HepG2 (cell line): ENCODE results near the gene VTI1B. TPM values are rescaled to one million over a fixed set of nuclear protein-coding genes. Genes with fewer than 3 reads are reported as not detected.

Experiments used
- ATAC-seq: fragments of 200-7000 bp; cut with Tn5 transposase; 3 replicates; pipeline ENCODE4 v1.9.1; 2020; ENCODE audit warnings: mild to moderate bottlenecking, moderate library complexity
- BruUV-seq: library from RNA; stranded (reverse); fragments of 400-500 nt; replicated peaks from 2 replicates; lab custom pipeline; 2021; lab: Mats Ljungman, UMichigan
- CTCF ChIA-PET: fragments of 300-600 bp; formaldehyde crosslinking; extraction: SDS; loops from one replicate; lab custom pipeline; 2021; ENCODE audit warnings: low total read pairs, inconsistent platforms, low intra/inter-chr PET ratio; lab: Yijun Ruan, JAX
- POLR2A ChIA-PET: fragments of 350-600 bp; sonication (Branson Sonifier 250); formaldehyde crosslinking; loops from one replicate; lab custom pipeline; 2020; ENCODE audit warnings: antibody characterized with exemption, inconsistent platforms; lab: Yijun Ruan, JAX
- DNase-seq: peaks from one replicate; pipeline ENCODE4 v3.0.0-alpha.2; 2015; ENCODE audit warnings: low spot score
- FAIRE-seq: peaks from 3 replicates; lab custom pipeline; 2011; peaks lifted over from hg19 to GRCh38; lab: Jason Lieb, UNC
- H2AFZ ChIP-seq: one replicate; pipeline ENCODE4 v1.6.1; 2011; ENCODE audit warnings: low read length, inconsistent platforms
- H3K27ac ChIP-seq: fragments of 300-600 bp; 3 replicates; pipeline ENCODE4 v1.8.0; 2011; ENCODE audit warnings: mixed run types, mild to moderate bottlenecking, mixed read lengths, low read length, inconsistent platforms; ENCODE audit not compliant: insufficient read depth; ENCODE audit errors: extremely low read length
- H3K27me3 ChIP-seq, 2 experiments: fragments of 200-600 bp in 1 of 2; 2 replicates in 1 of 2; 3 replicates in 1 of 2; pipeline versions ENCODE4 v1.6.0 to v1.8.0; 2011; ENCODE audit warnings: low read length in 2 of 2, mild to moderate bottlenecking in 2 of 2, moderate library complexity in 2 of 2, inconsistent platforms in 1 of 2; ENCODE audit not compliant: insufficient read depth in 2 of 2, control insufficient read depth in 1 of 2
- H3K36me3 ChIP-seq, 2 experiments: fragments of 200-600 bp in 1 of 2; replicated peaks in 1 of 2; 2 replicates in 1 of 2; 3 replicates in 1 of 2; pipeline versions ENCODE4 v1.5.1 to v1.8.0; 2011; ENCODE audit warnings: low read length in 2 of 2, inconsistent platforms in 1 of 2; ENCODE audit not compliant: insufficient read depth in 2 of 2, control insufficient read depth in 1 of 2
- H3K4me1 ChIP-seq: 2 replicates; pipeline ENCODE4 v1.5.1; 2012; ENCODE audit warnings: low read length, inconsistent platforms; ENCODE audit not compliant: insufficient read depth
- H3K4me2 ChIP-seq: 2 replicates; pipeline ENCODE4 v1.6.0; 2011; ENCODE audit warnings: low read depth, low read length, inconsistent platforms
- H3K4me3 ChIP-seq, 3 experiments: fragments of 200-600 bp in 1 of 3; sonication (generic), shearing (Covaris generic) in 1 of 3; replicated peaks in 1 of 3; 2 replicates each; pipeline ENCODE4 v1.5.1; 2011 to 2016; ENCODE audit warnings: low read length in 3 of 3, inconsistent platforms in 2 of 3, low read depth in 2 of 3, mild to moderate bottlenecking in 2 of 3, control low read depth in 1 of 3, mixed read lengths in 1 of 3; ENCODE audit not compliant: insufficient read depth in 1 of 3
- H3K79me2 ChIP-seq: one replicate; pipeline ENCODE4 v1.6.1; 2011; ENCODE audit warnings: low read length, inconsistent platforms; ENCODE audit not compliant: insufficient read depth
- H3K9ac ChIP-seq: 2 replicates; pipeline ENCODE4 v1.6.0; 2011; ENCODE audit warnings: mild to moderate bottlenecking, low read depth, low read length, inconsistent platforms; ENCODE audit not compliant: insufficient read depth
- H3K9me3 ChIP-seq: 2 replicates; pipeline ENCODE4 v1.5.1; 2012; ENCODE audit warnings: mild to moderate bottlenecking, low read length
- H4K20me1 ChIP-seq: 2 replicates; pipeline ENCODE4 v1.6.0; 2011; ENCODE audit warnings: inconsistent platforms, mild to moderate bottlenecking, low read length, moderate library complexity; ENCODE audit not compliant: insufficient read depth
- BRD4 ChIP-seq: sonication (generic); formaldehyde crosslinking; IDR thresholded peaks from 2 replicates; pipeline ENCODE4 v1.4.0; 2020; ENCODE audit warnings: missing genetic modification reagents
- FOXJ3 ChIP-seq: sonication (generic); formaldehyde crosslinking; IDR thresholded peaks from 2 replicates; pipeline ENCODE4 v1.4.0; 2020; ENCODE audit warnings: missing genetic modification reagents, mild to moderate bottlenecking, borderline replicate concordance
- FOXO1 ChIP-seq: sonication (generic); formaldehyde crosslinking; IDR thresholded peaks from 2 replicates; pipeline ENCODE4 v1.4.0; 2020; ENCODE audit warnings: missing genetic modification reagents
- HNRNPK ChIP-seq: fragments of 200-400 bp; formaldehyde crosslinking; IDR thresholded peaks from 2 replicates; pipeline ENCODE4 v1.6.1; 2018; ENCODE audit warnings: low read length, low read depth, moderate library complexity, mild to moderate bottlenecking; ENCODE audit not compliant: poor library complexity, severe bottlenecking
- HNRNPUL1 ChIP-seq: fragments of 200-400 bp; formaldehyde crosslinking; IDR thresholded peaks from 2 replicates; pipeline ENCODE4 v1.6.1; 2017; ENCODE audit warnings: low read depth, mild to moderate bottlenecking, low read length, moderate library complexity
- REXO4 ChIP-seq: sonication (generic); formaldehyde crosslinking; IDR thresholded peaks from 2 replicates; pipeline ENCODE4 v1.8.0; 2022; ENCODE audit warnings: missing genetic modification reagents, mild to moderate bottlenecking, borderline replicate concordance
- SALL1 ChIP-seq: sonication (generic); formaldehyde crosslinking; IDR thresholded peaks from 2 replicates; pipeline ENCODE4 v1.8.0; 2022; ENCODE audit warnings: mild to moderate bottlenecking, missing genetic modification reagents
- SUZ12 ChIP-seq: fragments of 150-350 bp; IDR thresholded peaks from 2 replicates; pipeline ENCODE4 v1.6.1; 2014; ENCODE audit warnings: low read depth, low read length
- TAF1 ChIP-seq: sonication (generic); formaldehyde crosslinking; IDR thresholded peaks from 2 replicates; pipeline ENCODE4 v1.4.0; 2020; ENCODE audit warnings: missing genetic modification reagents
- ZBTB7A ChIP-seq: sonication (generic); formaldehyde crosslinking; IDR thresholded peaks from 2 replicates; pipeline ENCODE4 v1.8.0; 2022; ENCODE audit warnings: mild to moderate bottlenecking, missing genetic modification reagents
- ZNF292 ChIP-seq: sonication (generic); formaldehyde crosslinking; IDR thresholded peaks from 2 replicates; pipeline ENCODE4 v1.8.1; 2022; ENCODE audit warnings: mild to moderate bottlenecking, low read depth, missing genetic modification reagents, borderline replicate concordance
- ZNF530 ChIP-seq: sonication (generic); formaldehyde crosslinking; IDR thresholded peaks from 2 replicates; pipeline ENCODE4 v1.5.0; 2020; ENCODE audit warnings: low read depth, mild to moderate bottlenecking, missing genetic modification reagents
- ZNF615 ChIP-seq: sonication (generic); formaldehyde crosslinking; IDR thresholded peaks from 2 replicates; pipeline ENCODE4 v1.5.0; 2020; ENCODE audit warnings: mild to moderate bottlenecking, missing genetic modification reagents, borderline replicate concordance
- ZNF616 ChIP-seq: sonication (generic); formaldehyde crosslinking; IDR thresholded peaks from 2 replicates; pipeline ENCODE4 v1.5.0; 2020; ENCODE audit warnings: low read depth, mild to moderate bottlenecking, missing genetic modification reagents
- ZNF678 ChIP-seq: sonication (generic); formaldehyde crosslinking; IDR thresholded peaks from 2 replicates; pipeline ENCODE4 v1.4.0; 2020; ENCODE audit warnings: mild to moderate bottlenecking, missing genetic modification reagents
- ZNF773 ChIP-seq: sonication (generic); formaldehyde crosslinking; IDR thresholded peaks from 2 replicates; pipeline ENCODE4 v1.4.0; 2020; ENCODE audit warnings: missing genetic modification reagents, borderline replicate concordance
- WGBS: methylation state at CpG from one replicate; pipeline ENCODE4 v1.1.6; 2017; ENCODE audit warnings: low lambda C conversion rate; 5-methylcytosine and 5-hydroxymethylcytosine counted together
- in situ Hi-C: cut with HindIII; loops from 2 replicates; pipeline ENCODE4 v1.10.0; 2017; ENCODE audit warnings: low pct_unique_long_range_greater_than_20kb; ENCODE audit not compliant: extremely low pct_ligation_motif_present
- intact Hi-C: fragments of 100-400 bp; cut with micrococcal nuclease; formaldehyde crosslinking; loops from one replicate; pipeline ENCODE4 v1.10.0; 2022; ENCODE audit not compliant: unreplicated experiment
- polyA plus RNA-seq, 8 experiments: library from polyadenylated mRNA; depleted of rRNA in 3 of 8; stranded (reverse) in 7 of 8; unstranded in 1 of 8; fragments of >200 nt; fragmentation: Illumina TruSeq in 4 of 8; extraction: Trizol in 4 of 8; gene quantifications; 2 replicates each; pipeline versions ENCODE4 v1.2.1 to v1.2.3, GENCODE V29; 2011 to 2016; ENCODE audit warnings: low read depth in 4 of 8, missing spikeins in 1 of 8, mixed read lengths in 1 of 8; ENCODE audit not compliant: insufficient read depth in 1 of 8
- total RNA-seq, 5 experiments: library from RNA; depleted of rRNA; stranded (reverse); fragments of >200 nt; fragmentation: Illumina TruSeq; extraction: Trizol; gene quantifications; 2 replicates each; pipeline ENCODE4 v1.2.3, GENCODE V29; 2016; ENCODE audit warnings: low read depth in 1 of 5
- TF ChIP-seq, protein P1 (sequence below): sonication (generic); formaldehyde crosslinking; IDR thresholded peaks from 2 replicates; pipeline ENCODE4 v1.8.0; 2022; ENCODE audit warnings: missing genetic modification reagents, mild to moderate bottlenecking, inconsistent platforms, borderline replicate concordance
- TF ChIP-seq, protein P2 (sequence below): sonication (generic); formaldehyde crosslinking; IDR thresholded peaks from 2 replicates; pipeline ENCODE4 v1.5.1; 2020; ENCODE audit warnings: mild to moderate bottlenecking, missing genetic modification reagents, moderate library complexity

The VTI1B gene
- total and polyA plus RNA-seq, 2 of the 13 experiments (the other 11 are each of a cell fraction or from before 2014, with no cell fraction given), result 39.0 to 103 TPM

DNA sequence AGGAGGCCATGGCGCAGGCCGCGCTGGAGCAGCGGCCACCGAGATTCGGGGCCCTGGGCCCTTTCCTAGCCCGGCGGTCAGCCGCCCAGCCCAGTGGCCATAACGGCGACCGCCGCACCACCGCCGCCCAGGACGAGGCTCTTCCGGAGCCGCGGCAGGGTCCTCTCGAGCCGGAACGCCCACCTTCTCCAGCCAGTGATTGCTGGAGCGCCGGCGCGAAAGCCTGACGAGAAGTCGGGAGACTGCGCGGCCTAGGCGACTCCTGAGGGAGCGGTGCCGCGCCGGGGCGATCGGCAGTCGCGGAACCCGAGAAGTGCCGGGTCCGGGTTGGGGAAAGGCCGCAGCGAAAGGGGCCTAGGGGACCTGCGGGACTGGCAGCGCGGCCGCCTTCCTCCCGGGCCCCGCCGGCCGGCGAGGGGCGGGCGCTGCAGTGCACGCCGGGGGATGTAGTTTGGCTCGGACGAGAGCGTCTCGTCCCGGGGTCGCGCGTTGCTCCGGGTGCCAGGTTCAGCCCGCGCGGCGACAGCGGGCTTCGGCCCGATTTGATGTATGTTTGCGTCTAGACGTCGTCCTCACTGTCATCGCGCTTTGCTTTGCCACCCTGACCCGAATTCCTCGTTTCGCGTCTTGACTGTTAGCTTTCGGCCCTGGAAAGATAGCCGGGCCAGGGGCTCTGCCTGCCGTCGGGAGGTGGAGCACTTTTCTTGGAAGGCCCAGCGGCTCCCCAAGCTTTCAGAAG is at the start of gene VTI1B (continued):
- TF ChIP-seq TAF1 (CRISPR knock-in tag), result peak; percentile 65

GRCh38 chr14:67722293-67722692 is 47.9 kb upstream of the VTI1B start:
- Histone ChIP-seq H3K4me1 (peaks cover 42% of the 10 kb centered on the region), H3K36me3 (no peaks in the 10 kb centered on the region), H4K20me1 (no peaks in the 10 kb centered on the region), H2AFZ (peak overlapping the region; percentile 83), H3K9me3 (no peaks in the 10 kb centered on the region), H3K4me3 (peak overlapping the region; percentile 9 to 62 (median 47); a peak in 5 of 6 replicates), H3K27ac (no peak overlapping the region), H3K27me3 (no peaks in the 10 kb centered on the region), H3K9ac (no peak overlapping the region; the same call in 1 of the 2 replicates), H3K79me2 (no peaks in the 10 kb centered on the region), H3K4me2 (peak overlapping the region; percentile 86)
- in situ Hi-C loops, result no loop called here
- ChIA-PET CTCF (no interaction called here), POLR2A (interaction anchor here (1.1 to 1.6 kb wide), 2 partner anchors 10 to 17 kb away, joined by 4 to 8 read pairs; no protein-coding TSS in a partner anchor)
- intact Hi-C loops, result no loop called here
- WGBS, result 4% methylated on average over 3 of the region's 3 CpGs
- ATAC-seq (peak; percentile 80), FAIRE-seq (no peak), DNase-seq (no peak)
- no TSS peak for BruUV-seq
- TF ChIP-seq ZNF292 (CRISPR knock-in tag), result peak; percentile 55; the same call in 1 of the 2 replicates
- TF ChIP-seq, protein P1, sequence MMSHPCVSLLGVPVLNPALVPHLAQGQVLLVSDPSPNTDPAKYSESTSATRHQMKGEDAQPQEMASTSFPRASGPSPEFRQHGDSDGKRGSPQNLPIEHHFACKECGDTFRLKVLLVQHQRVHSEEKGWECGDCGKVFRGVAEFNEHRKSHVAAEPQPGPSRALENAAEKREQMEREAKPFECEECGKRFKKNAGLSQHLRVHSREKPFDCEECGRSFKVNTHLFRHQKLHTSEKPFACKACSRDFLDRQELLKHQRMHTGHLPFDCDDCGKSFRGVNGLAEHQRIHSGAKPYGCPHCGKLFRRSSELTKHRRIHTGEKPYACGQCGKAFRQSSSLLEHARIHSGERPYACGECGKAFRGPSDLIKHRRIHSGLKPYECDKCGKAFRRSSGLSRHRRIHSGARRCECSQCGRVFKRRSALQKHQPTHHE (CRISPR knock-in tag), result no peak
- no peak for TF ChIP-seq ZNF678
- TF ChIP-seq, protein P2, sequence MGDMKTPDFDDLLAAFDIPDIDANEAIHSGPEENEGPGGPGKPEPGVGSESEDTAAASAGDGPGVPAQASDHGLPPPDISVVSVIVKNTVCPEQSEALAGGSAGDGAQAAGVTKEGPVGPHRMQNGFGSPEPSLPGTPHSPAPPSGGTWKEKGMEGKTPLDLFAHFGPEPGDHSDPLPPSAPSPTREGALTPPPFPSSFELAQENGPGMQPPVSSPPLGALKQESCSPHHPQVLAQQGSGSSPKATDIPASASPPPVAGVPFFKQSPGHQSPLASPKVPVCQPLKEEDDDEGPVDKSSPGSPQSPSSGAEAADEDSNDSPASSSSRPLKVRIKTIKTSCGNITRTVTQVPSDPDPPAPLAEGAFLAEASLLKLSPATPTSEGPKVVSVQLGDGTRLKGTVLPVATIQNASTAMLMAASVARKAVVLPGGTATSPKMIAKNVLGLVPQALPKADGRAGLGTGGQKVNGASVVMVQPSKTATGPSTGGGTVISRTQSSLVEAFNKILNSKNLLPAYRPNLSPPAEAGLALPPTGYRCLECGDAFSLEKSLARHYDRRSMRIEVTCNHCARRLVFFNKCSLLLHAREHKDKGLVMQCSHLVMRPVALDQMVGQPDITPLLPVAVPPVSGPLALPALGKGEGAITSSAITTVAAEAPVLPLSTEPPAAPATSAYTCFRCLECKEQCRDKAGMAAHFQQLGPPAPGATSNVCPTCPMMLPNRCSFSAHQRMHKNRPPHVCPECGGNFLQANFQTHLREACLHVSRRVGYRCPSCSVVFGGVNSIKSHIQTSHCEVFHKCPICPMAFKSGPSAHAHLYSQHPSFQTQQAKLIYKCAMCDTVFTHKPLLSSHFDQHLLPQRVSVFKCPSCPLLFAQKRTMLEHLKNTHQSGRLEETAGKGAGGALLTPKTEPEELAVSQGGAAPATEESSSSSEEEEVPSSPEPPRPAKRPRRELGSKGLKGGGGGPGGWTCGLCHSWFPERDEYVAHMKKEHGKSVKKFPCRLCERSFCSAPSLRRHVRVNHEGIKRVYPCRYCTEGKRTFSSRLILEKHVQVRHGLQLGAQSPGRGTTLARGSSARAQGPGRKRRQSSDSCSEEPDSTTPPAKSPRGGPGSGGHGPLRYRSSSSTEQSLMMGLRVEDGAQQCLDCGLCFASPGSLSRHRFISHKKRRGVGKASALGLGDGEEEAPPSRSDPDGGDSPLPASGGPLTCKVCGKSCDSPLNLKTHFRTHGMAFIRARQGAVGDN, result no peak
- TF ChIP-seq SALL1 (CRISPR knock-in tag), result peak; percentile 36; the same call in 1 of the 2 replicates
- no peak for TF ChIP-seq ZNF616
- no peak for TF ChIP-seq ZNF773 (CRISPR knock-in tag)
- TF ChIP-seq SUZ12, result peak; percentile 38; the same call in 1 of the 2 replicates
- no peak for TF ChIP-seq ZNF615 (CRISPR knock-in tag)
- TF ChIP-seq ZNF530 (CRISPR knock-in tag), result no peak
- no peak for TF ChIP-seq FOXJ3 (CRISPR knock-in tag)
- TF ChIP-seq ZBTB7A (CRISPR knock-in tag), result no peak
- no peak for TF ChIP-seq HNRNPUL1
- no peak for TF ChIP-seq REXO4 (CRISPR knock-in tag)
- no peak for TF ChIP-seq HNRNPK
- no peak for TF ChIP-seq BRD4 (CRISPR knock-in tag)
- TF ChIP-seq FOXO1 (CRISPR knock-in tag), result no peak
